GM19240 (cell line): Measurements from ENCODE around the gene EFR3B.
"Not testable (repeated sequence)": the region's sequence is repeated elsewhere in the genome, so short reads cannot be mapped to it uniquely, and the experiment has no call there.

Experiments
- DNase-seq: peaks from one replicate; pipeline ENCODE4 v3.0.0; 2011; ENCODE audit warnings: low spot score; ENCODE audit not compliant: insufficient read length

Gene EFR3B

GRCh38 chr2:25104736-25105135, 62.9 kb downstream of the EFR3B start:
- no peak for DNase-seq

- DNase-seq: no peak
Measured at GRCh38 chr2:25105336-25106085, 63.6 kb downstream of the EFR3B start.

- no peak for DNase-seq
Measured at GRCh38 chr2:25109822-25110221, 67.9 kb downstream of the EFR3B start.

GRCh38 chr2:25112113-25112512, 70.2 kb downstream of the EFR3B start:
- no peak for DNase-seq

- DNase-seq: no peak
Measured at GRCh38 chr2:25115249-25115883, 73.5 kb downstream of the EFR3B start.

- DNase-seq: no peak
Measured at GRCh38 chr2:25115902-25116301, 74.0 kb downstream of the EFR3B start.

GRCh38 chr2:25116956-25117355, 75.1 kb downstream of the EFR3B start:
- DNase-seq: no peak

GRCh38 chr2:25119263-25119662, 77.4 kb downstream of the EFR3B start:
- no peak for DNase-seq

GRCh38 chr2:25122367-25122766, 80.5 kb downstream of the EFR3B start:
- no peak for DNase-seq

GRCh38 chr2:25123682-25124081, 81.8 kb downstream of the EFR3B start:
- no peak for DNase-seq

GRCh38 chr2:25125189-25125588, 83.3 kb downstream of the EFR3B start:
- DNase-seq: no peak

- no peak for DNase-seq
Measured at GRCh38 chr2:25125976-25126375, 84.1 kb downstream of the EFR3B start.

- DNase-seq: not testable (repeated sequence)
Measured at GRCh38 chr2:25127071-25127470, 85.2 kb downstream of the EFR3B start.

- DNase-seq: no peak
Measured at GRCh38 chr2:25127646-25128045, 85.8 kb downstream of the EFR3B start.

GRCh38 chr2:25129901-25130520, 88.1 kb downstream of the EFR3B start:
- DNase-seq: no peak

- no peak for DNase-seq
Measured at GRCh38 chr2:25131253-25131566, 89.3 kb downstream of the EFR3B start.

- DNase-seq: no peak
Measured at GRCh38 chr2:25131567-25132298, 89.9 kb downstream of the EFR3B start.

GRCh38 chr2:25132299-25132635, 90.4 kb downstream of the EFR3B start:
- DNase-seq: no peak

- DNase-seq: no peak
Measured at GRCh38 chr2:25132693-25133092, 90.8 kb downstream of the EFR3B start.

GRCh38 chr2:25140535-25140934, 98.7 kb downstream of the EFR3B start:
- DNase-seq: not testable (repeated sequence)

- DNase-seq: no peak
Measured at GRCh38 chr2:25141120-25141519, 99.2 kb downstream of the EFR3B start.

GRCh38 chr2:25145803-25146202, 103.9 kb downstream of the EFR3B start:
- no peak for DNase-seq
